Measurements from ENCODE around the gene SPOCK2. TPM values are rescaled to one million over a fixed set of nuclear protein-coding genes. Genes with fewer than 3 reads are reported as not detected.

SPOCK2 gene
- total RNA-seq, 1 experiment from 2014 or later, result 1.1 TPM

GRCh38 chr10:72076756-72077155, 11.6 kb downstream of the SPOCK2 start:
- no peak overlapping the region for H3K4me2 ChIP-seq (ENCODE audit: low read length)
- POLR2A ChIA-PET, result interaction anchor here (0.9 kb wide), 1 partner anchor 244 kb away, joined by 10 read pairs; no protein-coding TSS in a partner anchor
- intact Hi-C loops (cut with micrococcal nuclease), result no loop called here

More at GRCh38 chr10:72076756-72077155, 11.6 kb downstream of the SPOCK2 start:
- H3K9me2 ChIP-seq (ENCODE audit: insufficient read depth), result no peaks in the 10 kb centered on the region
- no peaks in the 10 kb centered on the region for H4K20me1 ChIP-seq (ENCODE audit: insufficient read depth)
- H3K27me3 ChIP-seq (ENCODE audit: insufficient read depth, low read length), result no peaks in the 10 kb centered on the region
- H3K27ac ChIP-seq (ENCODE audit: low read depth, low read length), result no peak overlapping the region
- no peaks in the 10 kb centered on the region for H3K79me2 ChIP-seq (ENCODE audit: insufficient read depth, low read length)
- H3K9me3 ChIP-seq (ENCODE audit: control insufficient read depth in 1 of 2, insufficient read depth in 1 of 2, low read depth in 1 of 2, low read length in 2 of 2), result no peaks in the 10 kb centered on the region; a peak in 1 of 4 replicates
- H2AFZ ChIP-seq (ENCODE audit: low read depth, low read length, poor library complexity, severe bottlenecking), result no peak overlapping the region
- BruUV-seq (replicated peaks), result no TSS peak
- peaks cover 18 to 24% of the 10 kb centered on the region in 2 experiments for H3K4me1 ChIP-seq (ENCODE audit: control insufficient read depth in 1 of 2, insufficient read depth in 2 of 2, low read length in 2 of 2)
- TF ChIP-seq FOSL1 (IDR thresholded peaks at IDR 0.05; ENCODE audit: low read depth) (no peak), EZH2 (IDR thresholded peaks at IDR 0.05) (no peak), ZFX (IDR thresholded peaks at IDR 0.05) (no peak), POLR2AphosphoS5 (IDR thresholded peaks at IDR 0.05; ENCODE audit: low read depth, low read length) (no peak), EGR1 (IDR thresholded peaks at IDR 0.05; ENCODE audit: low read depth) (no peak), ZBTB33 (IDR thresholded peaks at IDR 0.05; ENCODE audit: extremely low read depth, insufficient replicate concordance, low read length) (no peak), JUND (IDR thresholded peaks at IDR 0.05) (no peak), EZH2phosphoT487 (IDR thresholded peaks at IDR 0.05; ENCODE audit: borderline replicate concordance) (no peak), MAX (IDR thresholded peaks at IDR 0.05) (no peak), ATF3 (IDR thresholded peaks at IDR 0.05) (no peak), CEBPB (IDR thresholded peaks at IDR 0.05; ENCODE audit: low read depth) (no peak), SIN3A (IDR thresholded peaks at IDR 0.05; ENCODE audit: low read depth) (no peak), CBX3 (IDR thresholded peaks at IDR 0.05; ENCODE audit: low read depth) (no peak), ZNF274 (IDR thresholded peaks at IDR 0.05; ENCODE audit: low read depth, low read length) (no peak)
- no peak for ATAC-seq
- no peak for DNase-seq (ENCODE audit: low read depth, low spot score)
- H3K36me3 ChIP-seq (ENCODE audit: control insufficient read depth in 1 of 2, insufficient read depth in 2 of 2, low read length in 2 of 2), result no peaks in the 10 kb centered on the region
- H3K4me3 ChIP-seq (replicated peaks in 1 of 2; ENCODE audit: low read depth in 1 of 2, low read length in 2 of 2), result no peak overlapping the region
- ChIA-PET RAD21 (ENCODE audit: low non-redundant PET in 1 of 2, low total read pairs in 2 of 2, uncharacterized antibody in 2 of 2, unreplicated experiment in 2 of 2) (no interaction called here), CTCF (interaction anchor here (1.1 kb wide), 1 partner anchor 180 kb away, joined by 3 read pairs; no protein-coding TSS in a partner anchor)
- H3K9ac ChIP-seq (ENCODE audit: low read length), result no peak overlapping the region
